GM12865 (cell line): ENCODE data around the gene EHMT1.
A peak's percentile ranks its signal among the peaks of the same experiment; 100 is the strongest.

Experiments used
- DNase-seq: peaks from one replicate; pipeline ENCODE4 v3.0.0; 2010; ENCODE audit warnings: low read depth
- H3K4me3 ChIP-seq: 2 replicates; pipeline ENCODE4 v1.5.1; 2011; ENCODE audit warnings: mild to moderate bottlenecking, low read depth, low read length, control low read depth
- CTCF ChIP-seq: IDR thresholded peaks from 2 replicates; pipeline ENCODE4 v1.5.1; 2011; ENCODE audit warnings: low read length, control low read depth, low read depth, inconsistent platforms; ENCODE audit not compliant: insufficient read depth; ENCODE audit errors: missing control alignments

Gene EHMT1

GRCh38 chr9:137765536-137765935 is 146.7 kb downstream of the EHMT1 start:
- H3K4me3 ChIP-seq = no peak overlapping the region
- DNase-seq = no peak
- no peak for TF ChIP-seq CTCF

DNA sequence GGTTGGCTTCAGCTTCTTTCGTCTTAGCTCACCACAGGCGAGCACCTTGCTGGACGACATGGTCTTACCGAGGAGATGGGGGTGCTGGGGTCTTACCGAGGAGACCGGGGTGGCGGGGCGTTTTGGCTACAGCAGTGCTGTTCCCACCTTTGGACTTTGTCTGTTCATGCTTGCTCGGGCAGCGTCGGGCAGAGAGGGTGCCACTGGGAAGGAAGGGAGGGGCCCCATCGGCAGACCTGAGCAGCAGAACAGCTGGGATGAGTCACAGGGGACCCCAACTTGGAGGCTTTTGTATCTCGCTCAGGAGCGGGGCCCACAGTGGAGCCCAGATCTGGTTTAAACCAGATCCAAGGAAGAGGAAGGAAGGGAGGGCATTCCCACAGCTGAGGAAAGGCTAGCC is 152.8 kb downstream of the EHMT1 start:
- DNase-seq = no peak
- H3K4me3 ChIP-seq = no peak overlapping the region
- no peak for TF ChIP-seq CTCF

GRCh38 chr9:137772281-137772873 is 153.6 kb downstream of the EHMT1 start:
- DNase-seq = peak; percentile 37
- H3K4me3 ChIP-seq = no peak overlapping the region
- TF ChIP-seq CTCF = peak; percentile 20

GRCh38 chr9:137774775-137775386 is 156.1 kb downstream of the EHMT1 start:
- TF ChIP-seq CTCF = no peak
- DNase-seq = no peak
- H3K4me3 ChIP-seq = no peak overlapping the region

- DNase-seq = no peak
- no peak for TF ChIP-seq CTCF
- no peak overlapping the region for H3K4me3 ChIP-seq
Measured at GRCh38 chr9:137776306-137776995, 157.6 kb downstream of the EHMT1 start.

DNA sequence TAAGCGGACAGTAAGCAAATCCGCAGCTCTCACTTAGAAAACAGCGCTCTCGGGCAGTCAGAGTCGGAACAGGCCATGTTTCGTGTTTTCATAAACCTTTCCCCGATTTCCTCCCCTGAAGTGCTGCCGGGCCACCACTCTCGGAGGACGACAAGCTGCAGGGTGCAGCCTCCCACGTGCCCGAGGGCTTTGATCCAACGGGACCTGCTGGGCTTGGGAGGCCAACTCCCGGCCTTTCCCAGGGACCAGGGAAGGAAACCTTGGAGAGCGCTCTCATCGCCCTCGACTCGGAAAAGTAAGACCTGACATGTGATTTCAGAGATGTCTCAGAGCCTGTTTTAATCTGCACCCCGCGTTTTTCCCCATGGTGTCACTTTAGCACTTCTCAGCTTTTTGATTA is 159.0 kb downstream of the EHMT1 start:
- DNase-seq = no peak
- no peak for TF ChIP-seq CTCF
- H3K4me3 ChIP-seq = no peak overlapping the region

DNA sequence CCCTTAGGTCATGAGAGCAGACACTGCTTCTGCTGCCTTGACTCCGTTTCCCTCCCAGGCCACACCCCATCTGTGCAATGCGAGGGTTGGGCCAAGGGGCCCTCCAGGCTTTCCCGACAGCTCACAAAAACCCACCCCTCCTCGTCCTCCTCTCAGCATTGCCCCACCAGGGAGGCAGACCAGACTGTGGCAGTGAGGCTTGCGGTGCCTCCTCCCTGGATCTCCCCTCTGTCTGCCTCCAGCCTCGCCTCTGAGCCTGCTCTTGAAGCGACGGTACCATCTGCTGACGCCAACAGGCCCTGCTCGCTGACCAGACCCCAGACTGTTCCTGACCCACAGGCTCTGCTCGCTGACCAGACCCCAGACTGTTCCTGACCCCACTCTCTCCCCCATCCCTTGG is 159.5 kb downstream of the EHMT1 start:
- DNase-seq = no peak
- TF ChIP-seq CTCF = no peak
- no peak overlapping the region for H3K4me3 ChIP-seq
